Progenitor cell of endocrine pancreas (in vitro differentiated cells): Measurements from ENCODE around the gene RAI2. TPM values are rescaled to one million over a fixed set of nuclear protein-coding genes. Genes with fewer than 3 reads are reported as not detected.
A peak's percentile ranks its signal among the peaks of the same experiment; 100 is the strongest.

Experiments used
- DNase-seq: peaks from one replicate; pipeline ENCODE4 v3.0.0; 2021; ENCODE audit warnings: low spot score; ENCODE audit not compliant: unreplicated experiment
- H3K27ac Mint-ChIP-seq: 2 replicates; pipeline ENCODE4 v1.8.0; 2021; ENCODE audit warnings: mild to moderate bottlenecking, moderate library complexity, mixed read lengths
- H3K27me3 Mint-ChIP-seq: 2 replicates; pipeline ENCODE4 v1.8.0; 2021; ENCODE audit warnings: mixed read lengths
- H3K36me3 Mint-ChIP-seq: 2 replicates; pipeline ENCODE4 v1.8.0; 2022; ENCODE audit warnings: mixed read lengths; ENCODE audit not compliant: insufficient read depth
- H3K4me1 Mint-ChIP-seq: 2 replicates; pipeline ENCODE4 v1.8.0; 2021; ENCODE audit warnings: low read depth, mixed read lengths
- H3K4me3 Mint-ChIP-seq: 2 replicates; pipeline ENCODE4 v1.8.0; 2021; ENCODE audit warnings: low read depth, mild to moderate bottlenecking, moderate library complexity, mixed read lengths
- H3K9me3 Mint-ChIP-seq: 2 replicates; pipeline ENCODE4 v1.8.0; 2021; ENCODE audit warnings: low read depth, mixed read lengths
- total RNA-seq: library from RNA; stranded (reverse); gene quantifications from 2 replicates; pipeline ENCODE4 v1.2.1, GENCODE V29; 2021
- TF ChIP-seq, protein P1 (sequence below): fragments of 200-600 bp; sonication (generic); IDR thresholded peaks from one replicate; pipeline ENCODE4 v1.5.0; 2021; ENCODE audit warnings: antibody characterized with exemption, mild to moderate bottlenecking; ENCODE audit not compliant: unreplicated experiment

Gene RAI2
- total RNA-seq, 1 donor from 2014 or later: 7.0 TPM

GRCh38 chrX:17814059-17814458, 47.0 kb downstream of the RAI2 start:
- Mint-ChIP-seq H3K36me3 (no peaks in the 10 kb centered on the region), H3K4me1 (peaks cover 3% of the 10 kb centered on the region), H3K27ac (no peak overlapping the region), H3K9me3 (peaks cover 6% of the 10 kb centered on the region), H3K27me3 (peaks cover 2% of the 10 kb centered on the region), H3K4me3 (no peak overlapping the region)
- TF ChIP-seq, protein P1, sequence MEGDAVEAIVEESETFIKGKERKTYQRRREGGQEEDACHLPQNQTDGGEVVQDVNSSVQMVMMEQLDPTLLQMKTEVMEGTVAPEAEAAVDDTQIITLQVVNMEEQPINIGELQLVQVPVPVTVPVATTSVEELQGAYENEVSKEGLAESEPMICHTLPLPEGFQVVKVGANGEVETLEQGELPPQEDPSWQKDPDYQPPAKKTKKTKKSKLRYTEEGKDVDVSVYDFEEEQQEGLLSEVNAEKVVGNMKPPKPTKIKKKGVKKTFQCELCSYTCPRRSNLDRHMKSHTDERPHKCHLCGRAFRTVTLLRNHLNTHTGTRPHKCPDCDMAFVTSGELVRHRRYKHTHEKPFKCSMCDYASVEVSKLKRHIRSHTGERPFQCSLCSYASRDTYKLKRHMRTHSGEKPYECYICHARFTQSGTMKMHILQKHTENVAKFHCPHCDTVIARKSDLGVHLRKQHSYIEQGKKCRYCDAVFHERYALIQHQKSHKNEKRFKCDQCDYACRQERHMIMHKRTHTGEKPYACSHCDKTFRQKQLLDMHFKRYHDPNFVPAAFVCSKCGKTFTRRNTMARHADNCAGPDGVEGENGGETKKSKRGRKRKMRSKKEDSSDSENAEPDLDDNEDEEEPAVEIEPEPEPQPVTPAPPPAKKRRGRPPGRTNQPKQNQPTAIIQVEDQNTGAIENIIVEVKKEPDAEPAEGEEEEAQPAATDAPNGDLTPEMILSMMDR: no peak
- no peak for DNase-seq

DNA sequence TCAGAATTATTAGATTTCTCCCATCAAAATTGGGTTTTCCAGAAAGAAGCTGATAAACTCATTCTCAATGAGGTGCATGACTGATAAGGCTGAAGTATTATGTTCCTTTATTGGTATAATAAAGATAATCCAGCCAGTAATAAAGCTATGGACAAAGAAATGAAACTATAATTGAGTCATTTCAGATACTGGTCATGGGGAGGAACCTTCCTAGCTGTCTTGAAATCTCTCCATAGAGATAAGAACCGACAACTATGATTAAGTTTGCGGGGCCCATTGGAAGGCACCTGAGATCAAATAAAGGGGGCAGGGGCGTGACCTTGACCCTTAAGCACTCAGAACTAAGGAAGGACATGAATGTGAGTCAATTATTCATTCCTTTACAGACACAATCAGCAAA, 47.8 kb downstream of the RAI2 start:
- Mint-ChIP-seq H3K4me1 (peaks cover 3% of the 10 kb centered on the region), H3K27ac (no peak overlapping the region), H3K36me3 (no peaks in the 10 kb centered on the region), H3K27me3 (peaks cover 2% of the 10 kb centered on the region), H3K4me3 (no peak overlapping the region), H3K9me3 (peaks cover 9% of the 10 kb centered on the region)
- no peak for DNase-seq
- TF ChIP-seq, protein P1: no peak

DNA sequence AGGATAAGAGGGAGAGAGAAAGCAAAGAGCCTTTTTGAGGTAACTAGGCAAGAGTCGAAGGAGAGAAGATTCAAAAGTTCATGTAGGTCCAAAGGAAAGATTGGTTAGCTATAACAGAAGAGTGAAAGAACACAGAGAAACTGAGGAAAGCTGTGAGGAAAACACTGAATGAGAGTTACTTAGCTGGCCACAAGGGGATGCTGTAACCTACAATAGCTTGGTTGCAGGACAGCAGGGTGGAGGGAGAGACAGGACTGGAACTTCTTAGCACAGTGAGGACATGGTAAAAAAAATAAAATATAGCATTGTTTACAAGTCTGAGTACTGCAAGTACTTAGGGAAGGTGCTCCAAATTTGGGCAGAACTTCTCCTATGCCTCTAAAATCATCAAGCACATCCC, 48.3 kb downstream of the RAI2 start:
- Mint-ChIP-seq H3K27me3 (peaks cover 2% of the 10 kb centered on the region), H3K4me1 (peaks cover 3% of the 10 kb centered on the region), H3K9me3 (peaks cover 9% of the 10 kb centered on the region), H3K27ac (no peak overlapping the region), H3K36me3 (no peaks in the 10 kb centered on the region), H3K4me3 (no peak overlapping the region)
- TF ChIP-seq, protein P1: peak; percentile 65
- no peak for DNase-seq

GRCh38 chrX:17809984-17810383, 51.1 kb downstream of the RAI2 start:
- H3K4me3 Mint-ChIP-seq: no peak overlapping the region

GRCh38 chrX:17809273-17809672, 51.8 kb downstream of the RAI2 start:
- no peak for DNase-seq
- H3K36me3 Mint-ChIP-seq: no peaks in the 10 kb centered on the region
- H3K27me3 Mint-ChIP-seq: no peaks in the 10 kb centered on the region
- TF ChIP-seq, protein P1: no peak
- no peak overlapping the region for H3K27ac Mint-ChIP-seq
- H3K4me1 Mint-ChIP-seq: no peaks in the 10 kb centered on the region
- H3K4me3 Mint-ChIP-seq: no peak overlapping the region
- peaks cover 8% of the 10 kb centered on the region for H3K9me3 Mint-ChIP-seq

More at GRCh38 chrX:17809984-17810383, 51.1 kb downstream of the RAI2 start:
- Mint-ChIP-seq H3K27me3 (no peaks in the 10 kb centered on the region), H3K9me3 (peaks cover 8% of the 10 kb centered on the region), H3K4me1 (no peaks in the 10 kb centered on the region), H3K36me3 (no peaks in the 10 kb centered on the region), H3K27ac (no peak overlapping the region)
- no peak for DNase-seq
- TF ChIP-seq, protein P1: no peak
